Keratinocyte (primary cell): ENCODE measurements around the gene MLPH. TPM values are rescaled to one million over a fixed set of nuclear protein-coding genes. Genes with fewer than 3 reads are reported as not detected.

ENCODE experiments used
- DNase-seq: peaks from one replicate; pipeline ENCODE4 v3.0.0-alpha.2; 2011; ENCODE audit warnings: low read depth, missing footprints, low spot score
- FAIRE-seq: peaks from 2 replicates; lab custom pipeline; 2011; peaks lifted over from hg19 to GRCh38; lab: Jason Lieb, UNC
- H2AFZ ChIP-seq: 2 replicates; pipeline ENCODE4 v1.6.0; 2012; ENCODE audit warnings: low read length, control low read depth, inconsistent platforms; ENCODE audit not compliant: control insufficient read depth
- H3K27ac ChIP-seq: 2 replicates; pipeline ENCODE4 v1.5.1; 2011; ENCODE audit warnings: low read length; ENCODE audit not compliant: control insufficient read depth, insufficient read depth
- H3K27me3 ChIP-seq: 3 replicates; pipeline ENCODE4 v1.6.0; 2011; ENCODE audit warnings: low read length; ENCODE audit not compliant: control insufficient read depth, insufficient read depth; ENCODE audit errors: extremely low read depth
- H3K36me3 ChIP-seq, 2 experiments: 2 replicates in 1 of 2; 3 replicates in 1 of 2; pipeline ENCODE4 v1.5.1; 2011; ENCODE audit warnings: low read length in 2 of 2, mild to moderate bottlenecking in 1 of 2; ENCODE audit not compliant: control insufficient read depth in 2 of 2, insufficient read depth in 2 of 2; ENCODE audit errors: extremely low read depth in 1 of 2
- H3K4me1 ChIP-seq: 3 replicates; pipeline ENCODE4 v1.5.1; 2011; ENCODE audit warnings: low read length; ENCODE audit not compliant: control insufficient read depth, insufficient read depth; ENCODE audit errors: extremely low read depth
- H3K4me2 ChIP-seq: 3 replicates; pipeline ENCODE4 v1.6.0; 2011; ENCODE audit warnings: low read depth, low read length; ENCODE audit not compliant: control insufficient read depth, insufficient read depth; ENCODE audit errors: extremely low read depth
- H3K4me3 ChIP-seq, 3 experiments: fragments of 200-600 bp in 1 of 3; sonication (generic) in 1 of 3; 2 replicates in 2 of 3; 3 replicates in 1 of 3; pipeline ENCODE4 v1.5.1; 2011 to 2016; ENCODE audit warnings: low read length in 3 of 3, mild to moderate bottlenecking in 3 of 3, control low read depth in 2 of 3, inconsistent platforms in 1 of 3, low read depth in 1 of 3, mixed read lengths in 1 of 3, mixed run types in 1 of 3, moderate library complexity in 1 of 3; ENCODE audit not compliant: control insufficient read depth in 2 of 3, insufficient read depth in 2 of 3; ENCODE audit errors: extremely low read depth in 1 of 3
- H3K79me2 ChIP-seq: 2 replicates; pipeline ENCODE4 v1.6.0; 2012; ENCODE audit warnings: low read length; ENCODE audit not compliant: control insufficient read depth, insufficient read depth
- H3K9ac ChIP-seq: 3 replicates; pipeline ENCODE4 v1.6.0; 2011; ENCODE audit warnings: low read length; ENCODE audit not compliant: control insufficient read depth, insufficient read depth; ENCODE audit errors: extremely low read depth
- H3K9me1 ChIP-seq: 3 replicates; pipeline ENCODE4 v1.6.0; 2011; ENCODE audit warnings: low read length; ENCODE audit not compliant: control insufficient read depth, insufficient read depth; ENCODE audit errors: extremely low read depth
- H3K9me3 ChIP-seq: 2 replicates; pipeline ENCODE4 v1.5.1; 2012; ENCODE audit warnings: low read depth, low read length; ENCODE audit not compliant: control insufficient read depth
- H4K20me1 ChIP-seq: 3 replicates; pipeline ENCODE4 v1.6.0; 2011; ENCODE audit warnings: low read length; ENCODE audit not compliant: control insufficient read depth, insufficient read depth; ENCODE audit errors: extremely low read depth
- EZH2 ChIP-seq: IDR thresholded peaks from one replicate; pipeline ENCODE4 v1.6.1; 2012; ENCODE audit warnings: inconsistent platforms, mild to moderate bottlenecking, low read length, moderate library complexity
- dilution Hi-C: fragments of 300-500 bp; cut with MboI; formaldehyde crosslinking; loops from one replicate; pipeline ENCODE4 v1.7.0; 2020; ENCODE audit warnings: low sequenced_read_pairs; ENCODE audit not compliant: extremely low pct_ligation_motif_present
- polyA plus RNA-seq, 5 experiments: library from polyadenylated mRNA; depleted of rRNA in 3 of 5; stranded (reverse) in 3 of 5; stranded (forward) in 1 of 5; unstranded in 1 of 5; fragments of >200 nt; gene quantifications; 1 replicate in 1 of 5; 2 replicates in 3 of 5; 3 replicates in 1 of 5; pipeline versions ENCODE4 v1.2.1 to v1.2.3, GENCODE V29; 2011 to 2012; ENCODE audit warnings: missing spikeins in 2 of 5, low read depth in 1 of 5, low replicate concordance in 1 of 5
- TF ChIP-seq, protein P1 (sequence below), 3 experiments: IDR thresholded peaks in 1 of 3; conservative IDR thresholded peaks in 1 of 3; optimal IDR thresholded peaks in 1 of 3; 2 replicates in 2 of 3; 3 replicates in 1 of 3; pipeline versions ENCODE3 to v1.5.1; 2011; ENCODE audit warnings: low read length in 3 of 3, mild to moderate bottlenecking in 3 of 3, moderate library complexity in 2 of 3, control low read depth in 1 of 3, inconsistent platforms in 1 of 3; ENCODE audit not compliant: insufficient read depth in 2 of 3; ENCODE audit errors: extremely low read depth in 1 of 3

MLPH gene
- polyA plus RNA-seq, 1 donor (not counting 4 experiments of a cell fraction or from before 2014, with no cell fraction given), result 0.67 TPM

GRCh38 chr2:237572021-237572741 is 85.1 kb downstream of the MLPH start:
- DNase-seq (peak; percentile 45), FAIRE-seq (peak; percentile 83)
- Histone ChIP-seq H3K9me3 (no peaks in the 10 kb centered on the region), H3K4me3 (no peak overlapping the region), H4K20me1 (no peaks in the 10 kb centered on the region), H3K9ac (no peak overlapping the region), H3K27ac (no peak overlapping the region), H2AFZ (peak overlapping the region; percentile 63), H3K9me1 (no peaks in the 10 kb centered on the region), H3K4me1 (peaks cover 16% of the 10 kb centered on the region), H3K36me3 (no peaks in the 10 kb centered on the region), H3K27me3 (no peaks in the 10 kb centered on the region), H3K4me2 (peak overlapping the region; percentile 37), H3K79me2 (no peaks in the 10 kb centered on the region)
- TF ChIP-seq, protein P1, sequence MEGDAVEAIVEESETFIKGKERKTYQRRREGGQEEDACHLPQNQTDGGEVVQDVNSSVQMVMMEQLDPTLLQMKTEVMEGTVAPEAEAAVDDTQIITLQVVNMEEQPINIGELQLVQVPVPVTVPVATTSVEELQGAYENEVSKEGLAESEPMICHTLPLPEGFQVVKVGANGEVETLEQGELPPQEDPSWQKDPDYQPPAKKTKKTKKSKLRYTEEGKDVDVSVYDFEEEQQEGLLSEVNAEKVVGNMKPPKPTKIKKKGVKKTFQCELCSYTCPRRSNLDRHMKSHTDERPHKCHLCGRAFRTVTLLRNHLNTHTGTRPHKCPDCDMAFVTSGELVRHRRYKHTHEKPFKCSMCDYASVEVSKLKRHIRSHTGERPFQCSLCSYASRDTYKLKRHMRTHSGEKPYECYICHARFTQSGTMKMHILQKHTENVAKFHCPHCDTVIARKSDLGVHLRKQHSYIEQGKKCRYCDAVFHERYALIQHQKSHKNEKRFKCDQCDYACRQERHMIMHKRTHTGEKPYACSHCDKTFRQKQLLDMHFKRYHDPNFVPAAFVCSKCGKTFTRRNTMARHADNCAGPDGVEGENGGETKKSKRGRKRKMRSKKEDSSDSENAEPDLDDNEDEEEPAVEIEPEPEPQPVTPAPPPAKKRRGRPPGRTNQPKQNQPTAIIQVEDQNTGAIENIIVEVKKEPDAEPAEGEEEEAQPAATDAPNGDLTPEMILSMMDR (optimal IDR thresholded peaks at IDR 0.05 in 1 of 3, IDR thresholded peaks at IDR 0.05 in 1 of 3, conservative IDR thresholded peaks at IDR 0.05 in 1 of 3; ENCODE audit: extremely low read depth in 1 of 3, insufficient read depth in 2 of 3, low read length in 3 of 3), result peak; percentile 93 to 98 (median 97)
- TF ChIP-seq EZH2, result no peak
- dilution Hi-C loops, result no loop called here

DNA sequence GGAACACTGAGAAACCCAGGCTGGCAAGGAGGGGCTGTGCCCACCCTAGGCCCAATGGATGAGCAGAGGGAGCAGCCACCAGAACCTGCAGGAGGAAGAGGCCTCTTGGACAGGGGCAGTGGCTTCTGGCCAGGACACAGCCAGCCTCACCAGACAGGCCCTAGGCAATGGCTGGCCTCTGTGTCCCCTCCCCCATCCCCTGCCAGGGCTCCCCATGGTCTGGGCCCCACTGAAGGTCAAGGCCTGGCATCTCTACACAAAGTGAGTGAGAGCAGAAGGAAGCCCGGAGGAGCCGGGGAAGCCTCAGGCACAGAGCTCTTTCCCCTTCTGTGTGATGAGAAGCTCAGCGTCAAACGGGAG is 85.7 kb downstream of the MLPH start:
- Histone ChIP-seq H3K9me1 (no peaks in the 10 kb centered on the region), H3K27ac (no peak overlapping the region), H3K36me3 (no peaks in the 10 kb centered on the region), H2AFZ (no peak overlapping the region), H3K27me3 (no peaks in the 10 kb centered on the region), H3K9me3 (no peaks in the 10 kb centered on the region), H3K4me1 (peaks cover 16% of the 10 kb centered on the region), H3K79me2 (no peaks in the 10 kb centered on the region), H3K4me2 (no peak overlapping the region), H3K9ac (no peak overlapping the region), H4K20me1 (no peaks in the 10 kb centered on the region), H3K4me3 (no peak overlapping the region)
- no peak for FAIRE-seq
- TF ChIP-seq, protein P1 (optimal IDR thresholded peaks at IDR 0.05 in 1 of 3, IDR thresholded peaks at IDR 0.05 in 1 of 3, conservative IDR thresholded peaks at IDR 0.05 in 1 of 3; ENCODE audit: extremely low read depth in 1 of 3, insufficient read depth in 2 of 3, low read length in 3 of 3), result no peak
- TF ChIP-seq EZH2, result no peak
- no peak for DNase-seq
- dilution Hi-C loops, result no loop called here
